NCI-H446 treated with DMSO at 0.1 percent for 48 hours (cell line): Measurements from ENCODE around the gene SPSB3.

ENCODE experiments used
- DNase-seq: peaks from one replicate; lab custom pipeline; 2025; lab: John Stamatoyannopoulos, UW

Gene SPSB3

DNA sequence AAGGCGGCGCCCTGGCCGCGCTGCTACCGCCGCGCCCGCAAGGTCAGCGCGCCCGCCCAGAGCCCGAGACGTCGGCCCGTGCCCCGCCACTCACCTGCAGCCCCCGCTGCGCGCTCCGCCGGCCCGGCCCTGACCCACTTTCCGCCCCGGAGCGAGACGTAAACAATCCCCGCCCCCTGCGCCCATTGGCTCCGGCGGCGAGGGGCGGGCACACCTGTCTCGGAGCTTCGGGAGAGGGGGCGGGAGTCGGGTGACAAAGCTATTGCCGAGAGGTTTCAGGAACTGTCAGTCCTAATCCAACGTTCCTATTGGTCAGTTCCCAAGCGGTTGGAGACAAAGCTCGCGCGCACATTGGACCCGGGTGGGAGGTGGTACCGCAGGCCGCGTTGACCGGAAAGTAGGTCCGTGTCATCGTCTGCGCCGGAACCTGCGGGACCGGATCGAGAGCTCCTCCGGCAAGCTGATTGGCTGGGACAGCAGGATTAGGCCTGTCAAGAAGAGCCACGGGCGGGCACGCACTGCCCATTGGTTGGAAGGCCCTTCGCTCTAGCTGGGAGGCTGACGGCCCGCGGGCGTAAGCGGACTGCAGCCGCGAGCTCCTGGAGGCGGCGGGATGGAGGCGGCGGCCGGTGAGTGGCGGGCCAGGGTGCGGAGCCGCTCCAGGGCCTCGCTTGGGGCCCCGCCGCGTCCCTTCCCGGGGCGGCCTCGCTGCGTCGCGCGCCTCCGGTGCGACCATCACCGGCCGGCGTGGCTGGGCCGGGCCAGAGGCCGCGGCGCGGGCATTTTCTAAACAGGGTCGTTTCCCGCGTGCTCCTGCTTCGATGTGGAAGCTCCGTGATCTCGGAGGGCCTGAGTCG, at the start of gene SPSB3, which contains the start of gene NUBP2:
Gene SPSB3 (minus strand): TSS at position 164 of the 857 bp plus-strand sequence. CDS start 1,088 bp downstream, outside the sequence.
Gene NUBP2 (plus strand): TSS at position 553 of the 857 bp plus-strand sequence. CDS start 61 bp downstream, at position 614.
- peak; percentile 99 for DNase-seq

DNA sequence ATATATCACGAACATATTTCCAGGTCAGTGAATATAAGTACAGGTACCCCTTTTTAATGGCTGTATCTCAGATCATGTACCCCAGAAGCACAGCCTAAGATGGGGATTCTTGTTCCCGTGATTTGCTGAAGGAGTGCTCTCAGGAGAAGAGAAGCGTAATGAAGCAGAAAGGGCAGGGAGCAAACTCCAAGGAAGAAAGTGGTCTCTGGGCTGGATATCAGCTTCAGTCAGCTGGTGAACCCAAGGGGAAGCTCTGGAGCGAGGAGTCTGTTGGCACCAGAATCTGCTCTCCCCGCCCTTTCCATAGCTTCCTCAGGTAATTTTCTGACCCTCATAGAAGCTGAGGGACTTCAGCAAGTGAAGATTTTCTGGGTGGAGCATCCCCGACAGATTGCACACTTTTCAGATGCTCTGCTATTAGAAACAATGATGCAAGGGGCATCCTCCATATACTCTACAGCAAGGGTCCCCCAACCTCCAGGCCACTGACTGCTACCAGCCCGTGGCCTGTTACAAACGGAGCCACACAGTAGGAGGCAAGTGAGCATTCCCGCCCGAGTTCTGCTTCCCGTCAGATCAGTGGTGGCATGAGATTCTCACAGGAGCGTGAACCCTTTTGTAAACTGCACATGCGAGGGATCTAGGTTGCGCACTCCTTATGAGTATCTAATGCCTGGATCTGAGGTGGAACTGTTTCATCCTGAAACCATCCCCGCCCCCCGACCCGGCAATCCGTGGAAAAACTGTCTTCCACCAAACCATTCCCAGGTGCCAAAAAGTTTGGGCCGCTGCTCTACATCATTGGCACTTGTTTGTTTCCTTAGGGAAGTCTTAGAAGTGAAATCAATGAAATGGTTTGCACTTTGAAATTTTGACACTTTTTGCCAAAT, 49.1 kb upstream of the SPSB3 start:
- no peak for DNase-seq

GRCh38 chr16:1830213-1830612, 47.8 kb upstream of the SPSB3 start:
- no peak for DNase-seq

GRCh38 chr16:1828645-1829410, 46.5 kb upstream of the SPSB3 start:
- DNase-seq = no peak

GRCh38 chr16:1826691-1827573, 44.6 kb upstream of the SPSB3 start, which contains the start of the genes FAHD1 and HAGH:
FAHD1 (plus strand) TSS chr16:1827206; CDS start chr16:1827239, 33 bp downstream.
HAGH (minus strand) TSS chr16:1826825; CDS start chr16:1826787, 38 bp downstream.
- peak; percentile 82 for DNase-seq

- no peak for DNase-seq
Measured at GRCh38 chr16:1825864-1826690, 43.7 kb upstream of the SPSB3 start.

- DNase-seq = no peak
Measured at GRCh38 chr16:1825381-1825863, 43.1 kb upstream of the SPSB3 start.

DNA sequence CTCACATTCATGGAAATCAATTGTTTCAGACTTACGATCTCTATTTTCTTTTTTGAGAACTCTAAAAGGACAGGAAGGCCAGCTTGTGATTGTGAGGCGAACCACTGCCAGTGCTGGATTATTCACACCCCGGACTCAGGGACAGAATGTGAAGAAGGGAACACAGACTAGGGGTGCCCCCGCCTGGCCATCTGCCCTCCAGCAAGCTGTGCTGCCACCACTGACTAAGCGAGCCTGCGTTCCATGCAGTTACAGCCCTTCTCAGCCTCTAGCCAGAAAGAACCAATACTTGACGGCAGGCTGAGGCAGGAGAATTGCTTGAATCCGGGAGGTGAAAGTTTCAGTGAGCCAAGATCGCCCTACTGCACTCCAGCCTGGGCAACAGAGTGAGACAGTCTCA, 41.5 kb upstream of the SPSB3 start:
- no peak for DNase-seq

- no peak for DNase-seq
Measured at GRCh38 chr16:1822801-1823200, 40.4 kb upstream of the SPSB3 start.

DNA sequence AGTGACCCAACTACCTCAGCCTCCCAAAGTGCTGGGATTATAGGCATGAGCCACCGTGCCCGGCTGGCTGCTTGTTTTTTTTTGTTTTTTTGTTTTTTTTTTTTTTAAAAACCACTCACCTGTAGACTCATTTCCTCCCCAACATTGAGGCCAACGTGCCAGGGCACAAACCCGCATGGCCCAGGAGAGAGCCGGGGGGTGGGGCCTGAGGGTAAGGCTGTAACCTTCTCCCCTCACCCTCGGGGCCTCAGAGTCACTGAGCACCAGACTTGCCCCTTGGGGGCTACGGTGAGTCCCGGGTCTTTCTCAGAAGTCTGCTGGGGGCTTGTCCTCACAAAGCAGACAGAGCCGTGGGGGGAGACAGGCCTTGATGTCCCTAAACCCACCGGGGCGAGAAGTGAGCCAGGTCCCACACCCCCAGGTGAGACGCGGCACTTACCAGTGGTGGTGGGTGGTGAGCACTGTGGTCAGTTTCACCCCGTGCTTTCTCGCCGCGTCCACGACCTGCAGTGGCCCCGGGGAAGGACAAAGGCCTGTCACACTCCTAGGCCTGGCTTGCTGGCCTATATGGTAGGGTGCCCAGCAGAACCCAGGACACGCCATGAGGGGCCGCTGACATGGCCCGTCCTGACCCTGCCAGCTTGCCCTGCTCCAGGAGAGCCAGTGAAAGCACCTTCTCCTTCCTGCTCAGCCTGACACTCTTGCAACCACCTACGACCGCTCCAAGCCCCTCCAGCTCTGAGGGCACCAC, 39.7 kb upstream of the SPSB3 start:
- DNase-seq = no peak

GRCh38 chr16:1820946-1821290, 38.5 kb upstream of the SPSB3 start:
- no peak for DNase-seq

DNA sequence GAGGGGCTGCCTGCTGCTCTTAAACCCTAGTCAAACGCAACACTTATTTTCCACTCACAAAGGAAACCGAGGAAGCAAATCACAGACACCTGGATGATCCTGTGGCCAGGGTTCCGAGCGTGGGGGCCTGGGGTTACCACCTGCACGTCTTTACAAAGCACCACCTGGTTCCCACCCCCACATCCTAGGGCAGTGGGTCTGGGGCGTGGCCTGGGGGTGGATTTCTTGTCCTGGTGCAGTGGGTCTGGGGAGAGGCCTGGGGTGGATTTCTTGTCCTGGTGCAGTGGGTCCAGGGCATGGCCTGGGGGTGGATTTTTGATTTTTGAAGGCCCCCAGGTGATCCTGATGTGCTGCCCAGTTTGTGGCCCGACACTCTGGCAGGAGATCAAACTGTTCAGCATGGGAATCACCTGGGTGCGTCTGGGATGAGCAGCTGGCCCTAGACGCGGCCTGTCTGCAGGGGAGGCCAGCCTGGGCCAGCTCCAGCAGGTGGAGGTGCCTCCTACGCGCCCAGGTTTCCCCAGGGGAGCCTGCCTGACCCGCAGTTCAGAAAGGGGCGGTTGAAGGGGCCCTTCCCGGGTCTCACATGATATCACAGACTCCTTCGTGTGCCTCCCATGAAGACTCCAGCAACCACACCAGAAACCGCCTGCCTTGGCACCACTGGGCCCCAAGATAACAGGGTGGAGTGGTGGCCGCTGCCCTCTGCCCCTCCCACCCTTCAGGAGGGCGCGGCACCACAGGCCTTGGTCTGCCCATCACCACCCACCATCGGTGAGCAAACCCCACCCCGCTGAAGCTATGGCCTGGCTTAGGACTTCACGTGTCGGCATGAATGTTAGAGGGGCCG, 38.0 kb upstream of the SPSB3 start:
- no peak for DNase-seq

DNA sequence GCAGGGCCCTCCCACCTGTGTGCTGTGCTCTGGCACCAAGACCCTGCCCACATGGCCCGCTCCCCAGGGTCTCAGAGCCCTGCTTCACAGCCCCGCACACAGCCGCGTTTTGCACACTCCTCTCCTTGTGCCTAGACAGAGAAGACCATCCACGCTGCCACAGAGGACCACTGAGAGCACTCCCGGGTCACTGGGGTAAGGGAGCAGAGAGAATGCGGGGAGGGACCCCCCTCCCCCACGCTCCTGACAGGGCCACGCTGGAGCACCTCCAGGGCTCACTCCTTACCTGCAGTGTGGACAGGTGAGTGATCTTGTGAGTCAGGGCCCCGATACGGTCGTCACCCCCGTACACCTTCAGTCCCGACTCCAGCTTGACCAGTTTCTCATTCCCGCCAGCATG, 37.2 kb upstream of the SPSB3 start:
- no peak for DNase-seq

- DNase-seq = no peak
Measured at GRCh38 chr16:1818873-1819525, 36.6 kb upstream of the SPSB3 start.

DNA sequence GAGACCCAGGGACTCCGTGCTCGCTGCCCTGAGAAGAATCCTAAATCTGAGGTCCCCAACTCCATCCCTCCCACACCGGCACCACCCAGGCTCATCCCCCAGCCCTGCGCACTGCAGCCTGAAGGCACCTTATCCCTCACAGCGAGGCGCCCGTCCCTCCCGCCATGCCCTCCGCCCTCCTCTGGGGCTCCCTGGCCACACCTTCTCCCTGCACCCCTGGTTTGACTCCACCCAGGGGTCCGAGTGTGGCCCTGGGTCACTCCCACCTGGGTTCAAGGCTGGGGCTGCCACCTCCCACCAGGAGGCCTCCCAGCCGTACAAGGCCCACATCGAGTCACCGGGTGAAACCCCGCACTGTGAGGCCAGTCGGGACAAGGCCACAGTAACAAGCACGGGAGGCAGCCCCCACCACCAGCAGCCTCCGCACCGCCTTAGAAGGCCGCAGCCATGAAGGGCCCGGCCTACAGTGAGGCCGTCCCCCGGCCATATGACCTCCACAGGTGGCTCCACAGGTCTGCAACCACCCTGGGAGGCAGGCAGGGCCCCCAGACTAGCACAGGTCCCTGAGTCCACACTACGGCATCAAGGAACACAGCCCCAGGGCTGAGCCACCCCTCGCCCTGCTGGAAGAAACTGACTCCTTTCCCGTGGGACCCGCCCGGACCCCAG, 36.0 kb upstream of the SPSB3 start:
- no peak for DNase-seq

DNA sequence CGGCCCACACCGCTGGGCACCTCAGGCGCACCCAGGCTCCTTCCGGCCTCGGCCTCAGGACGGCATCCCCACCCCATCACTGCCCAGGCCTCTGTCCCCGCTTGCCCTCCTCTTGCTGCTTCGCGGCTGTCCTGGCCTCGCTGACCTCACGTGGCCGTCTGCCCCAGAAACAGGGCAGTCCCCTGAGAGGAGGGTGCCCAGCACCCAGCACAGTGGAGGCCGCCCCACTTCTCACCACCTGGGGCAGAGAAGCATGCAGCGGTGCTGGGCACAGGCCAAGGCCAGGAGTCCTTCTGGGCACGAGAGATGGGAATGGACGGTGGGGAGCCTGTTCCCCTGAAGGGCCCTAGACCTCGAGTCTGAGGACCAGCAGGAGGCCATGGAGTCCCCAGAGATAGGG, 35.3 kb upstream of the SPSB3 start:
- DNase-seq = no peak

DNA sequence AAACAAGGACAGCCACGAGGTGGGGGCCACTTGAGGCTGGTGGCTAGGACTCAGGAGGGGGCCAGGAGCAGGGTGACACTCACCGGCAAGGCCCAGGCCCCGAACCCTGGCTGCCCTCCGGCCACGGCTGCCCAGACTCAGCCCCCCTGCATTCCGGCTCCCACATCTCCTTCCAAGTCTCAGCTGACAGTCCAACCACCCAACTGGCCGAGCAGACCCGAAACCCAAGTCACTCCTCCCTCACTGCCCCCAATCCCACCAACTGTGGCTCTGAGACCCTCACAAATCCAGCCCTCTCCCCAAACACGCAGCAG, 34.9 kb upstream of the SPSB3 start:
- no peak for DNase-seq
